Peyer's patch (tissue), 4 donors: ENCODE data around the gene ASCL3.

Experiments
- POLR2A ChIP-seq, 2 donors: fragments of 450-650 bp; IDR thresholded peaks; one replicate each; pipeline ENCODE4 v1.5.1; 2017; ENCODE audit warnings: antibody characterized with exemption in 2 of 2, mild to moderate bottlenecking in 2 of 2, moderate library complexity in 2 of 2
- TF ChIP-seq, protein P1 (sequence below), 6 experiments: fragments of 450-650 bp in 4 of 6; fragments of 200-600 bp in 2 of 6; sonication (generic) in 1 of 6; IDR thresholded peaks; one replicate each; pipeline ENCODE4 v1.5.1; 2017 to 2019; ENCODE audit warnings: antibody characterized with exemption in 6 of 6, mild to moderate bottlenecking in 3 of 6, moderate library complexity in 1 of 6

DNA sequence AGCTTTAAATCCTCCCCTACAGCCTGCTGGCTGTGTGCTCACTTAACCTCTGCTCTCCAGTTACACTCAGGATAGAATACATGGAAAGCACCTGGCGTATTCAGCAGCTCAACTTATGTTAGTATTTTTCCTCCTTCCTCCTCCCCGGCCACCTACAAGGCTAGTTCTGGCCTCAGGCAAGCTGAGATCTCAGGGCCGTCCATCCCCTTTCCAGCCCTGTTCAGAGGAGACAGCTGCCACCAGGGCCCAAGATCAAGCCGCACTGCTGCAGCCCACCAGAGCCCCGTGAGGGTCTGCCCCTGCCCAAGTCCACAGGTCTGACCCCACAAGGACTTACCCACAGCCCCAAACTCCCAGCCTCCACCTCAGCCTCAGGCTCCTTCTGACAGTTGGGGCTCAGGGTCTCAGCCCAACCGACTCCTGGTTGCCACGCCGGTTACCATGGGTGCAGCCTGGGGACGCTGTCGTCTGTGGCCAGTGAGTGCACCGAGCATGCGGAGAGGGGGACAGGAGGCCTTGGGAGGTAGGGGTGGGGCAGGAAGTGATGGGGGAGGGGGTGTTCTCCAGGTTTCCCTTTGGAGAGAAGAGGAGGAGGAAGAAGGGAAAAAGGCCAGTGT lies 10.1 kb downstream of the ASCL3 start, which contains the start of gene C11orf16:
- TF ChIP-seq, protein P1, sequence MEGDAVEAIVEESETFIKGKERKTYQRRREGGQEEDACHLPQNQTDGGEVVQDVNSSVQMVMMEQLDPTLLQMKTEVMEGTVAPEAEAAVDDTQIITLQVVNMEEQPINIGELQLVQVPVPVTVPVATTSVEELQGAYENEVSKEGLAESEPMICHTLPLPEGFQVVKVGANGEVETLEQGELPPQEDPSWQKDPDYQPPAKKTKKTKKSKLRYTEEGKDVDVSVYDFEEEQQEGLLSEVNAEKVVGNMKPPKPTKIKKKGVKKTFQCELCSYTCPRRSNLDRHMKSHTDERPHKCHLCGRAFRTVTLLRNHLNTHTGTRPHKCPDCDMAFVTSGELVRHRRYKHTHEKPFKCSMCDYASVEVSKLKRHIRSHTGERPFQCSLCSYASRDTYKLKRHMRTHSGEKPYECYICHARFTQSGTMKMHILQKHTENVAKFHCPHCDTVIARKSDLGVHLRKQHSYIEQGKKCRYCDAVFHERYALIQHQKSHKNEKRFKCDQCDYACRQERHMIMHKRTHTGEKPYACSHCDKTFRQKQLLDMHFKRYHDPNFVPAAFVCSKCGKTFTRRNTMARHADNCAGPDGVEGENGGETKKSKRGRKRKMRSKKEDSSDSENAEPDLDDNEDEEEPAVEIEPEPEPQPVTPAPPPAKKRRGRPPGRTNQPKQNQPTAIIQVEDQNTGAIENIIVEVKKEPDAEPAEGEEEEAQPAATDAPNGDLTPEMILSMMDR (IDR thresholded peaks at IDR 0.05): no peak
- TF ChIP-seq POLR2A (IDR thresholded peaks at IDR 0.05): no peak
